OCI-LY1 (cell line): ENCODE results near the gene LRMDA.

Experiments
- CTCF ChIP-seq: fragments of 200-600 bp; sonication (generic), shearing (Covaris generic); IDR thresholded peaks from 2 replicates; pipeline ENCODE4 v1.5.1; 2017; ENCODE audit warnings: mild to moderate bottlenecking, antibody characterized with exemption, low read length, moderate library complexity, mixed read lengths
- EZH2 ChIP-seq: fragments of 200-600 bp; sonication (generic), shearing (Covaris generic); IDR thresholded peaks from 2 replicates; pipeline ENCODE4 v1.8.0; 2017; ENCODE audit warnings: borderline replicate concordance, mixed run types, mild to moderate bottlenecking, antibody characterized with exemption, low read length, moderate library complexity, mixed read lengths

GRCh38 chr10:75655791-75656451 is 224.5 kb downstream of the LRMDA start:
- TF ChIP-seq CTCF (no peak), EZH2 (no peak)
